ENCODE results near the gene CPNE4.
"Not testable (repeated sequence)": the region's sequence is repeated elsewhere in the genome, so short reads cannot be mapped to it uniquely, and the experiment has no call there.

Gene CPNE4

GRCh38 chr3:132034486-132035464 is at the start of gene CPNE4:
TSS of gene CPNE4 (minus strand) at chr3:132035014.
- no peak for DNase-seq (ENCODE audit: low read depth in 2 of 2)

- DNase-seq (ENCODE audit: low read depth in 2 of 2) = no peak
Measured at GRCh38 chr3:132083583-132084279, 48.9 kb upstream of the CPNE4 start.

GRCh38 chr3:132083159-132083558 is 48.3 kb upstream of the CPNE4 start:
- no peak for DNase-seq (ENCODE audit: low read depth in 2 of 2)

GRCh38 chr3:132079147-132079546 is 44.3 kb upstream of the CPNE4 start:
- no peak for DNase-seq (ENCODE audit: low read depth in 2 of 2)

GRCh38 chr3:132073771-132074170 is 39.0 kb upstream of the CPNE4 start:
- DNase-seq (ENCODE audit: low read depth in 2 of 2) = no peak

GRCh38 chr3:132071043-132071442 is 36.2 kb upstream of the CPNE4 start:
- no peak for DNase-seq (ENCODE audit: low read depth in 2 of 2)

- no peak for DNase-seq (ENCODE audit: low read depth in 2 of 2)
Measured at GRCh38 chr3:132064114-132064513, 29.3 kb upstream of the CPNE4 start.

- DNase-seq (ENCODE audit: low read depth in 2 of 2) = no peak
Measured at GRCh38 chr3:132062535-132062934, 27.7 kb upstream of the CPNE4 start.

GRCh38 chr3:132055872-132056271 is 21.1 kb upstream of the CPNE4 start:
- no peak for DNase-seq (ENCODE audit: low read depth in 2 of 2)

GRCh38 chr3:132047209-132047608 is 12.4 kb upstream of the CPNE4 start:
- no peak for DNase-seq (ENCODE audit: low read depth in 2 of 2)

GRCh38 chr3:132044874-132045273 is 10.1 kb upstream of the CPNE4 start:
- not testable (repeated sequence) for DNase-seq (ENCODE audit: low read depth in 2 of 2)

- no peak for DNase-seq (ENCODE audit: low read depth in 2 of 2)
Measured at GRCh38 chr3:132042681-132043080, 7.9 kb upstream of the CPNE4 start.

GRCh38 chr3:132038198-132038825 is 3.5 kb upstream of the CPNE4 start:
- DNase-seq (ENCODE audit: low read depth in 2 of 2) = no peak

GRCh38 chr3:132037581-132037980 is 2.8 kb upstream of the CPNE4 start:
- DNase-seq (ENCODE audit: low read depth in 2 of 2) = no peak

- DNase-seq (ENCODE audit: low read depth in 2 of 2) = no peak
Measured at GRCh38 chr3:132037056-132037455, 2.2 kb upstream of the CPNE4 start.

- DNase-seq (ENCODE audit: low read depth in 2 of 2) = no peak
Measured at GRCh38 chr3:132034097-132034485, 723 bp downstream of the CPNE4 start.

- no peak for DNase-seq (ENCODE audit: low read depth in 2 of 2)
Measured at GRCh38 chr3:132033471-132033870, 1.3 kb downstream of the CPNE4 start.

- DNase-seq (ENCODE audit: low read depth in 2 of 2) = no peak
Measured at GRCh38 chr3:132032959-132033358, 1.9 kb downstream of the CPNE4 start.

- DNase-seq (ENCODE audit: low read depth in 2 of 2) = no peak
Measured at GRCh38 chr3:132029182-132029902, 5.5 kb downstream of the CPNE4 start.

- DNase-seq (ENCODE audit: low read depth in 2 of 2) = no peak
Measured at GRCh38 chr3:132022914-132023313, 11.9 kb downstream of the CPNE4 start.

GRCh38 chr3:132020058-132020457 is 14.8 kb downstream of the CPNE4 start:
- no peak for DNase-seq (ENCODE audit: low read depth in 2 of 2)

- DNase-seq (ENCODE audit: low read depth in 2 of 2) = no peak
Measured at GRCh38 chr3:132017137-132017536, 17.7 kb downstream of the CPNE4 start.
